HL-60/S4 treated with phorbol 12-myristate 13-acetate at 8.2 ng/mL for 4 days and 3 days (cell line): Measurements from ENCODE around the gene PUS1.
"Not testable (repeated sequence)": the region's sequence is repeated elsewhere in the genome, so short reads cannot be mapped to it uniquely, and the experiment has no call there.

ENCODE experiments used
- in situ Hi-C: fragments of 300-500 bp; cut with MboI; formaldehyde crosslinking; loops from 2 replicates; pipeline ENCODE4 v1.15.0; 2022; ENCODE audit warnings: low sequenced_read_pairs

The PUS1 gene

DNA sequence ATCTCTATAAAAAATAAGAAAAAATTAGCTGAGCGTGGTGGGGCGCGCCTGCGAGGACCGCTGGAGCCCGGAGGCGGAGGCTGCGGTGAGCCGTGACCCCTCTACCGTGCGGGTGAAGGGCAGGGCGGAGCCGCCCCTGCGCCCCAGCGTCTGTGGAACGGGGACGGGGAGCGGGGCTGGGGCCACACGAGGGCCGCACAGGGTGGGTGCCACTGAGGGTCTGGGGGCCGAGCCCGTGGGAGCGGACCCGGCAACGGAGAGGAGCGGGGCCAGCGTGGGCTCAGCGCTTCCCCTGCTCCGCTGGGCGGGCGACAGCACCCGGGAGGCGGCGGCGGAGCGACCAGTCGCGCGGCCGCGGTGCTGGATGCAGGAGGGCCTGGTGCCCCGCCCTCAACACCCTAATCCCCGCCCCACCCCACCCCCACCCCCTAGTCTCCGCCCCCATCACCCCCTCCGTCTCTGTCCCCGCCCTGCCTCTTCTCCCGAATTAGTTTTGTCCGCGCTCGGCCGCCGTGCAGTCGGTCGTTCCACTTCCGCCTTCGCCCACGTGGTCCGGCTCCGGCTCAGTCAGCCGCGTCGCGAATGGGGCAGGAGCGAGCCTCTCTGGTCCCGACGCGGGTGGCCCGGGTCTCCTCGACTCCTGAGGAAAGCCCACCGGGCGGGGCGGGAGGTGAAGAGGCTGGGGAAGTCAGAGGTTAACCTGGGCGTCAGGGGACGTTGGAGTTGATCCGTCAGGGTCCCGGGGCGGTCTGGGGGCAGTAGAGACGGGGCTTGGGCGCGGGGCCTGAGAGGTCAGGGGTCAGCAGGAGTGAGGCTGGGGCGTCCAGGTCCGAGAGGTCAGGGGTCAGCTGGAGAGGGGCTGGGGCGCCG, at the start of gene PUS1:
Gene PUS1, plus strand, starts transcription at position 566 of the 870 bp plus-strand sequence. CDS start 447 bp downstream, outside the sequence.
- in situ Hi-C loops, result no loop called here

DNA sequence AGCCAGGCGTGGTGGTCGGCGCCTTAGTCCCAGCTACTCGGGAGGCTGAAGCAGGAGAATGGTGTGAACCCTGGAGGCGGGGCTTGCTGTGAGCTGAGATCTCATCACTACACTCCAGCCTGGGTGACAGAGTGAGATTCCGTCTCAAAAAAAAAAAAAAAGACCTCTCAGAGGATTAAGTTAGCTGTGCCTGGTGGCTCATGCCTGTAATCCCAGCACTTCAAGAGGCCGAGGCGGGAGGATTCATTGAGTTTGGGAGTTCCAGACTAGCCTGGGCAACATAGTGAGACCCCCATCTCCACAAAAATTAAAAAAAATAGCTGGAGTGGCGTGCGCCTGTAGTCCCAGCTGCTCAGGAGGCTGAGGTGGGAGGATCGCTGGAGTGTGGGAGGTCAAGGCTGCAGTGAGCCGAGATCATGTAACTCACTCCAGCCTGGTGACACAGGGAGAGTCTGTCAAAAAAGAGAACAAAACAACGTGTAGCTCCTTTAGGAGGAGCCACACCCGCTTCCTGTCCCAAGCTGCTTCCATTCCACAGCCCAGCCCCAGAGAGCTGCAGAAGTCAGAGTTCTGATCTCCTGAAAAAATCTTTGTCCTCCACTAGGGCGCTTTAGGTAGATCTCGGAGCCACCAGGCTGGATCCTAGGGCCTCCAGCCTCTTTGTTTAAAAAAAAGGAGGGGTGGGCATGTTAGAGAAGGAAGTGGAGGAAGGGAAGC, 46.1 kb upstream of the PUS1 start:
- in situ Hi-C loops, result no loop called here

DNA sequence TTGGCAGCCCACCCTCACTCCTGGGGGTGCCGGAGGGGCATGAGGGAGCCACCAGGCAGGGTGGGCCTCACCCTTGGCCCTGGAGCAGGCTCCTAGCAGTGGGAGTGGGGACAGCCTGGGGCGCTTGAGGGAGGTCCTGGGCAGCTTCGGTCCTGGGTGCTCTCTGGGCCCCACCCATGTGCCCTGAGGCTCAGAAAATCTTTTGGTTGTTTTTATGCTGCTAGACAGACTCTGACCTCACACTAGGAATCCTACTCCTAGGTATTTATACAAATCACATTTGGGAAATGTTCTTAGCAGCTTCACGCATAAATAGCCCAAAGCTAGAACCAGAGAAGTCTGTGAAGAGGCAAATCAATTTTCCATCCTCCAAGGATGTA, 45.6 kb upstream of the PUS1 start:
- in situ Hi-C loops, result no loop called here

DNA sequence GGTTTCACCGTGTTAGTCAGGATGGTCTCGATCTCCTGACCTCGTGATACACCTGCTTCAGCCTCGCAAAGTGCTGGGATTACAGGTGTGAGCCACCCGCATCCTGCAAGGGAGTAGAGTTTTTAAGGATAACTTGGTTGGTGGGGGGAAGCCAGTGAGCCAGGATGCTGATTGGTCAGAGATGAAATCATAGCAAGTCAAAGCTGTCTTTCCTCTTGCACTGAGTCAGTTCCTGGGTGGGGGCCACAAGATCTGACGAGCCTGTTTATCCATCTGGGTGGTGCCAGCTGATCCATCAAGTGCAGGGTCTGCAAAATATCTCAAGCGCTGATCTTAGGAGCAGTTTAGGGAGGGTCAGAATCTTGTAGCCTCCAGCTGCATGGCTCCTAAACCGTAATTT, 44.0 kb upstream of the PUS1 start:
- in situ Hi-C loops, result not testable (repeated sequence)

DNA sequence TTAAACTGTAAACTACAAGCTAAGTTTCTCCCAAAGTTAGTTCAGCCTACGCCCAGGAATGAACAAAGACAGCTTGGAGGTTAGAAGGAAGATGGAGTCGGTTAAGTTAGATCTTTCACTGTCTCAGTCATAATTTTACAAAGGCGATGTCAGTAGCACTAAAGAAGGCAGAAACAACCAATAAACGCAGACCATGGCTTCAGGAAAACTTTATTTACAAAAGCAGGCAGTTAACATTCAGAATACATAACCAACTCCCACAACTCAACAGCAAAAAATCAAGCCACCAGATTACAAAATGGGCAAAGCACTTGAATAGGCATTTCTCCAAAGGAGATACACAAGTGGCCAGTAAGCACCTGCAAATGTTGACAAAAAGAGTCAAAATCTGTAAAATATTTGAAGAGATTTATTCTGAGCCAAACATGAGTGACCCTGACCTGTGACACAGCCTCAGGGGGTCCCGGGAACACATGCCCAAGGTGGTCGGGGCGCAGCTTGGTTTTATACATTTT, 43.5 kb upstream of the PUS1 start:
- in situ Hi-C loops, result no loop called here

DNA sequence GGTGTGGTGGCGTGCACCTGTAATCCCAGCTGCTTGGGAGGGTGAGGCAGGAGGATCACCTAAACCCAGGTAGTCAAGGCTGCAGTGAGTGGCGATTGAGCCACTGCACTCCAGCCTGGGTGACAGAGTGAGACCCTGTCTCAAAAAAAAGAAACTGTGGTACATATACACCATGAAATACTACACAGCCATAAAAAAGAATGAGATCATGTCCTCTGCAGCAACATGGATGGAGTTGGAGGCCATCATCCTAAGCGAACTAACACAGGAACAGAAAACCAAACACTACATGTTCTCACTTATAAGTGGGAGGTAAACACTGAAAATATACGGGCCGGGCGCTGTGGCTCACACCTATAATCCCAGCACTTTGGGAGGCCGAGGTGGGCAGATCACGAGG, 37.4 kb upstream of the PUS1 start:
- in situ Hi-C loops, result not testable (repeated sequence)

DNA sequence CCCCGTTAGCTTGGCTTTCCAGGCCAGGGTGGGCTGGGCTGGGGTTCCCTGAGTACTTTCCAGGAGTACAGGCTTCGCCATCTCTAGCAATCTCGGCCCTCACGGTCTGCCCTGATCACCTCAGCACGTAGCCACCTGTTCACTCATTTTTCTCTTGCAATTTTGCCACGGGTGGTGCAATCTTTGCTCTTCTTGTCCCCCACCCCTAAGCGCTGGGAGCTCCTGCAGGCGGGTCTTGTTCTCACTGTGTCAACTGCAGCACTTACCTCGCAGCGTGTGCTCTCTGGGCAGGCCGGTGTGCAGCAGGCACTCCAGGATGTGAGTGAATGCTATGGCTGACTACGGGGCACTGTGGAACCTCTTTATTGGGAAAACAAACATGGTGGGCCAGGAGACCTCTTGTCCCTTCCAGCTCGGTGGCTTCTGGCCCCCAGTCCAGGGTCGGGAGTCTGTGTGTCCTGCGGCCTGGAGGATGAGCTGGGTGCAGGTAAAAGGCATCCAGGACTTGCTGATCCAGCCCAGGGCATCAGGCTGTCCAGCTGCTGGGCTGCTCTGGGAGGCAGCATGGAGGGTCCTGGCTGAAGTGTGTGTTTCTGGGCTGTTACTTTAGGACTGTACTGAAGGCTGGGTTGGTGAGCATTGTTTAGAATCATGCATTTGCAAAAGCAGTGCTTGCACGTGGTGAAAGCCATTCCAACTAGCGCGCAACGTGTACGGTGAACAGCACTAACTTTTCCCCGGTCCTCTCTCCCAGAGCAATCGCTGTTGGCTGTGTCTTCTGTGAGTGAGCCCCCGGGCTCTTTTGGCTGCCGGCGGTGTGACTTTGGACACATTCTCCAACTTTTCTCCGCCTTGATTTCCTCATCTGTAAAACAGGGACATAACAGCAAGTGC, 36.1 kb upstream of the PUS1 start:
- in situ Hi-C loops, result no loop called here

DNA sequence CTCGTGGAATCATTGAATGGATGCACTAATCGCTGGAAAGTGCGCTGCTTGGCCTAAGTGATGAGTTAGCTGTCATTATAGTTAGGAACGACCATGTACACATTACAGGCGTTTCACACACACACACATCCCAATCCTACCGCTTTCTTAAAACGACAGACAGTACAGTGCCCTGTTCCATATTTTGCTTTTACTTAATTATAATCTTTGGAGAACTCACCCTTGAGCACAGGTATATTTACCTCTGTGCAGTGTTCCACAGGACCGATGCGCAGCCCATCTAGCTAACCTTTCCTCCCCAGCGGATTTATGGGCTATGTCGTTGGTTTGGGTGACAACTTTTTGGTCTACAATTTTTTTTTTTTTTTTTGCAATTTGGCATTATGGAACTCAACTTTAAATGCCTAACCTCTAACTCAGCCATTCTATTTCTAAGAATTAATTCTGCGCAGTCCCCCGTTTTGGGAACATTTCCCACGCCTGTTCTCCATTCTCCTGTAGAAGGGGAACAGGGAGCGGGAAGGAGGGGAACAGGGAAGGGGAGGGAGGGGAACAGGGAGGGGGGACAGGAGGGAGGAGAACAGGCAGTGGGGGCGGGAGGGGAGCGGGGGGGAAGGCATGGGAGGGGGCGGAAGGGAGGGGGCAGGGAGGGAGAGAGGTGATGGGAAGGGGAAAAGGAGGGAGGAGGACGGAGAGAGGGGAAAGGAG, 35.3 kb upstream of the PUS1 start:
- in situ Hi-C loops, result no loop called here

DNA sequence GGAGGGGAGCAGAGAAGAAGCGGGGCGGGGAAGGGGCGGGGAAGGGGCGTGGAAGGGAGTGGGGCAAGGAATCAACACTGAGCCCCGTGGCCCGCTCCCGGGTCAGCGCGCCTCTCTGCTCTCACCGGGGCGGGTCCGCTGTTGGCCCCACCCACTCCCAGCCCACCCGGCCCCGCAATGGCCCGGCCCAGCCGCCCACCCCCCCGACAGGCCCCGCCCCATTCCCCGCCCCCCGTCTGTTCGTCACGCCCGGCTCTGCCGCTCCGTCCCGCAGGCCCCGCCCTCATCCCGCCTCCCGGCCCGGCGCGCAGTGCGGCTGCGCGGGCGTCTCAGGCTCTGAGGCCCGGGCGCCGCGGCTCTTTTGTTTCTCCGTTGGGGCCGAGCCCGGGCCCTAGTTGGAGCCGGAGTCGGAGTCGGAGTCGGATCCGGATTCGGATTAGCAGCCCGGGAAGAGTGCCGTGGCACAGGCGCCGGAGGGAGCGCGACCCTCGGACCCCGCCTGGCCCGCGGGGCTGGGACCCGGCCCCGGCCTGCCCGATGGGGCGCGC, 34.7 kb upstream of the PUS1 start, which contains the start of gene ULK1:
Gene ULK1, plus strand, starts transcription at position 310 of the 548 bp plus-strand sequence. CDS start 380 bp downstream, outside the sequence.
- in situ Hi-C loops, result no loop called here

DNA sequence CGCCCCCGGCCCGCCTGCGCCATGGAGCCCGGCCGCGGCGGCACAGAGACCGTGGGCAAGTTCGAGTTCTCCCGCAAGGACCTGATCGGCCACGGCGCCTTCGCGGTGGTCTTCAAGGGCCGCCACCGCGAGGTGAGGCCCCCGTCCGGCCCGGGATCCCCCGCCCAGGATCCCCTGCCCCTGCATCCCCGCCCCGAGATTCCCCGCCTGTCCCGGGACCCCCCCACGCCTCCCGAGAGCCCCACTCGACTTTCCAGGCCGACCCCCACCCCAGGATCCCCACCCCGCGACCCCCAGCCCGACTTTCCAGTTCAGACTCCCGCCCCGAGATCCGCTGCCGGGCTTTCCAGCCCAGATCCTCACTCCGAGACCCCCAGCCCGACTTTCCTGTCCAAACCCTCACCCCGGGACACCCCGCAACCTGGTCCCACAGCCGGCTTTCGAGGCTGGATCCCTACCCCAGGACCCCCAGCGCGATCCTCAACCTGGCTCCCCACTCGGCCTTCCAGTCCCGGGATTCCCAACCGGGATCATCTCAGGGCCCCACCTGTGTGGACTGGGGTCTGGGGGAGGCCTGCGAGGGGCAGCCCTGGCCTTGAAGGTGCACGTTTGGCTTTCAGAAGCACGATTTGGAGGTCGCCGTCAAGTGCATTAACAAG, 34.0 kb upstream of the PUS1 start:
- in situ Hi-C loops, result no loop called here

DNA sequence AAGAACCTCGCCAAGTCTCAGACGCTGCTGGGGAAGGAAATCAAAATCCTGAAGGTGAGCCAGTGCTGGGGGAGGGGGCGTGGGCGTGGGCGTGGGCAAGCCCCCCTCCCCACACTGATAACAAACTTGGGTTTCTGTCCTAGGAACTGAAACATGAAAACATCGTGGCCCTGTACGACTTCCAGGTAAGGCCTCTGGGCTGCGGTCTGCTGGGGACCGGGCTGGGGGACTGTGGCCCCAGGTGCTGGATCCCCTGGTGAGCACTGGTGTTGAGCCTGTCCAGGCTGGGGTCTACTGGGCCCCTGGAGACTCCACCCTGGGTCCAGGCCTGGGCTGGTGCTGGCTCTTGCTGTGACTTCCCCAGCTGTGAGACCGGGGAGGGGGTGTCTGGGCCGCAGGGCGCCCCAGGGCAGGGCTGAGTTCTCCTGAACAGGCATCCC, 33.4 kb upstream of the PUS1 start:
- in situ Hi-C loops, result no loop called here

DNA sequence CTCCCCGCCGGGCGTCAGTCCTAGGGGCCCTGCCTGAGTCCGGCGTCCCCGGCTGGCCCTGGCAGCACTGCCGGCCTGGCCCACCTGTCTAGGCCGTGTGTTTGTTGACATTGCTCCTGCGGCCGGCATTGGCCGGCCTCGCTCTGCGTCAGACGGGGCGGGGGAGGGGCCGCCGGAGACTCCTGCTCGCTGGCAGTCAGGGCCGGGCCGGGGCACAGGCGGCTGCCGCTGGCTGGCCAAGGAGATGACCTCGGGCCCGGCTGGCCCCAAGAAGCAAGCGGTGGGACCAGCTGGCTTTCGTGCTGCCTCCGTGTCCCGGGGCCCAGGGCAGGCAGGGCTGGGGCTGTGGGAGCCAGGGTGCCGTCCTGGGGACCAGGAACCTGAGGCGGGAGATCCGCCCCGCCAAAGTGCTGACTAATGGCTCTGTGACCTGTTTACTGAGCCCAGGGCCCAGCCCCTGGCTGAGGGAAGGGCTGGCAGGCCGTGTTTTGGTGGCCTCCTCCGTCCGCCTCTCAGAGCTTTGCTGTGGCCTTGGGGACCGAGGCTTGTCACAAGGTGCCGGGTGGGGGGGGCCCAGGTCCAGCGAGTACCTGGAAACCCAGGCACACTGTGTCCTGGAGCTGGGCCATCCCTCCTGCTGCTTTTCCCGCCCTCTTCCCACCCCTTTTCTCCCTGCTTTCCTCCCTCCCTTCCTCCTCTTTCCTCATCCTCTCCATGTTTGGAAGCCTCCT, 32.8 kb upstream of the PUS1 start:
- in situ Hi-C loops, result no loop called here

DNA sequence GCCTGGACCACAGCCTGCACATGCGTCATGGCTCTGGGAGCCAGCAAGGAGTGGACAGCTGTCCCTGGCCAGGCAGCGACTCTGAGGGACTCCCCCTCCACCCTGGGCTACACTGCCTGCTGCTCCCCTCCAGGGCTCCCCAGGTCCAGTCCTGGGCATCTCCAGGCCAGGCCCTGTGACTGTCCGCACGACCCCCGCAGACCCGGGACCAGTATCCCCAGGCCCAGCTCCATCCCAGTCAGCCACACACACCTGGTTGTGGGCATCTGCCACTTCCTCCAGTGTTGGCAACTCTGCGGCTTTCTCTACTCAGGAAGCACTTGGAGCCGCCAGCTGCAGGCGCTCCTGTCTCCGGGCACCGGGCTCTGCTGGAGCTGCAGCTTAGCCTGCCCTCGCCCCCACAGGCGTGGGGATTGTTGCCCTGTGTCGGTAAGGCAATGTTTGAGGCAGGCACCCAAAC, 32.2 kb upstream of the PUS1 start:
- in situ Hi-C loops, result no loop called here

DNA sequence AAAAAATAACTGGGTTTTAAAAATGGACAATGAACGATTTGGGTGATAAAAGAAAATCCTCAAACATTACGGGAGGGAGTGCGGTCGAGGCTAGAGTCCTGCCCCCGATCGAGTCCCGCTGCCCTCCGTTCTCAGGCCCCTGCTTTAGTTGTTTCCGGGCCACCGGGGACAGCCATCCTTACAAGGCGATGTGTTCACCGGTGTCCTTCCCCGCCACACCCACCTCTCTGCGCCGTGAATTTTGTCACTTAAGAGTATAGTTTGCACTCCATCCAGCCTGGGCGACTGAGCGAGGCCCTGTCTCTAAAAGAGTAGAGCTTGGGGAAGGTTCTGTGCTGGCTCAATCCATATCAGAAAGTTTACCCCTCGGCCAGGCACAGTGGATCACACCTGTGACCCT, 31.8 kb upstream of the PUS1 start:
- in situ Hi-C loops, result no loop called here

DNA sequence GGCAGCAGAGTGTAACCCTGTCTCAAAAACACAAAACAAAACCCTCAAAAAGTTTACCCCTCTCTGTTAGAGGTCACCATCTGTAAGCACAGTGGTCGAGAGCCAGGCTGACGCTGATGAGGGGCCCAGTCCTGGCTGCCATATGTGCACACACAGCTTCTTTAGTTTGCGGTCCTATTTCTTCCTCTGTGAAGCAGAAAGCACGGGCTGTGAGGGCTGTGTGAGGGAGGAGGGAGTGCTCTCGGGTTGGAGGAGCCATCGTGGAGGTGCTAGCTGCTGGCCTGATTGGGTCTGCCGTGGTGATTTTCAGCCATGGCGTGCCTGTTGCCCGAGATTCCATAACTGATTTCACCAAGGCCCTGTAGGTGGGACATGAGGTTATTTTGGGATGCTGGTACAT, 31.2 kb upstream of the PUS1 start:
- in situ Hi-C loops, result no loop called here

DNA sequence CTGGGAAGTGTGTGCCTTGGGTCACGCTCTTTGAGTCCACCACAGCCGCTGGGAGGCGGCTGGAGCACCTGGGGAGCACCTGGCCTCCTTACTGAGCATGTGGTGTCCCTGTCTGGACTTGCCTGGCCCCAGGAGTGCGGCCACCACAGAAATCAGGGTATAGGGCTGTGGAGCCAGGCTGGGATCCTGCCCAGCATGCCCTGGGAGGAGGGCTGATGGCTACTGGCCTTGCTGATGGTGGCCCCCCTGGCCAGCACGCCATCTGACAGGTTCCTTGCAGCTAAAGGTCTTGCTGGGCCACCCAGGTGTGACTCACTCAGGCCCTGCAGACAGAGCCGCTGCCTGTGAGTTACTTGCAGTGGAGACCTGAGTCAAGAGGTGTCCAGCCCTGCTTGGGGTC, 28.7 kb upstream of the PUS1 start:
- in situ Hi-C loops, result no loop called here

DNA sequence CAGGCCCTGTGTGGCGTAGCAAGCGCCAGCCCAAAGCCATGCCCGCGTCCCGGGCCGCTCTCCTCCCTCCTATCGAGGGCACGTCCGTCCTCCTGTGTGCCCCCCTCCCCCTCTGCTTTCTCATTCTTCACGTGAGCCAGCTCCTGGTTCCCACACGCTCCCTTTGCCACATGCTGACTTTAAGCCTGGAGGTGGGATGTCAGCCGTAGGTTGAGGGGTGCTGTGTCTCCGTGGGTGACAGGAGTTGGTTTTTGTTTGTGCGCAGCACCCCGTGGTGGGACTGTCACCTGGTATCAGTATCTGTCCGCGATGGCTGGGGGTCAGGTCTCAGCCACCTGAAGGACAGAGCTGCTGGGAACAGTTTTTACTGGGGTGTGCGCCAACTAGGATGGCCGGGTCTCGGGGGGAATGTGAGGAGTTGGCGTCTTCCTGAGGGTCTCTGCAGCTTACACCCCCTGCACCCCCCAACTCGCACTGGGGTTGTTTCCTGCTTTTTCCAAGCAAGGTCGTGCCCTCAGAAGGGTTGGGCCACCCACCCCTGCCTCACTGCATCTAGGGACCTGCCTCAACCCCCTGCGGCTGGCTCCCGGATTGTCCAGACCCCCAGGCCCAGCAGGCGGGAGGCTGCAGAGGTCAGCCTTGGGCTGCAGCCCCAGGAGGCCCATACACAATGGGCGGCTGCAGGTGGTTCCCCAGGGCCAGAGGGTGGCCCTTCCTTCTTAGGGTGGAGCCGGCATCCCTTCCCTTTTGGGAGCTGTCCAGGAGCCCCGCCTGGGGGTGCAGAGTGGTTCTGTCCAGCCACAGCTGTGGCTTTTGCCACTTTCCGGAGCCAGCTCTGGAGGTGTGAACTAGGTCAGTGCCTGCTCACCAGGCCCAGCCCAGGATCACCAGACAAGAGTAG, 27.4 kb upstream of the PUS1 start:
- in situ Hi-C loops, result no loop called here
